Astrocyte (in vitro differentiated cells and primary cell): ENCODE measurements around the gene KCNA2. TPM values are rescaled to one million over a fixed set of nuclear protein-coding genes. Genes with fewer than 3 reads are reported as not detected.

ENCODE experiments used
- DNase-seq: peaks from one replicate; pipeline ENCODE4 v3.0.0-alpha.2; 2010; ENCODE audit warnings: low read depth
- FAIRE-seq: peaks from 2 replicates; lab custom pipeline; 2011; peaks lifted over from hg19 to GRCh38; lab: Jason Lieb, UNC
- H2AFZ ChIP-seq: 2 replicates; pipeline ENCODE4 v1.6.0; 2012; ENCODE audit warnings: low read depth, low read length, inconsistent platforms
- H3K27ac ChIP-seq: 2 replicates; pipeline ENCODE4 v1.5.1; 2011; ENCODE audit warnings: low read depth, low read length, inconsistent platforms
- H3K27me3 ChIP-seq: 2 replicates; pipeline ENCODE4 v1.6.0; 2011; ENCODE audit warnings: low read length, inconsistent platforms; ENCODE audit not compliant: insufficient read depth
- H3K36me3 ChIP-seq: 2 replicates; pipeline ENCODE4 v1.5.1; 2011; ENCODE audit warnings: low read length, inconsistent platforms; ENCODE audit not compliant: insufficient read depth
- H3K4me1 ChIP-seq: 2 replicates; pipeline ENCODE4 v1.5.1; 2011; ENCODE audit warnings: low read length, inconsistent platforms; ENCODE audit not compliant: insufficient read depth
- H3K4me2 ChIP-seq: 2 replicates; pipeline ENCODE4 v1.6.0; 2012; ENCODE audit warnings: low read length, inconsistent platforms
- H3K4me3 ChIP-seq: 2 replicates; pipeline ENCODE4 v1.5.1; 2011; ENCODE audit warnings: low read depth, mild to moderate bottlenecking, low read length, inconsistent platforms; ENCODE audit not compliant: insufficient read depth
- H3K79me2 ChIP-seq: 2 replicates; pipeline ENCODE4 v1.6.0; 2012; ENCODE audit warnings: mild to moderate bottlenecking, low read length, inconsistent platforms; ENCODE audit not compliant: insufficient read depth
- H3K9ac ChIP-seq: 2 replicates; pipeline ENCODE4 v1.6.0; 2012; ENCODE audit warnings: mild to moderate bottlenecking, low read length, inconsistent platforms
- H3K9me3 ChIP-seq: 2 replicates; pipeline ENCODE4 v1.5.1; 2012; ENCODE audit warnings: low read depth, mild to moderate bottlenecking, low read length, inconsistent platforms; ENCODE audit not compliant: insufficient read depth
- H4K20me1 ChIP-seq: 2 replicates; pipeline ENCODE4 v1.6.0; 2012; ENCODE audit warnings: low read length, inconsistent platforms; ENCODE audit not compliant: insufficient read depth
- H3K27ac Mint-ChIP-seq: one replicate; pipeline ENCODE4 v1.8.0; 2021; ENCODE audit warnings: mild to moderate bottlenecking, mixed read lengths; ENCODE audit not compliant: unreplicated experiment
- H3K27me3 Mint-ChIP-seq: one replicate; pipeline ENCODE4 v1.8.0; 2021; ENCODE audit warnings: low read depth, mixed read lengths; ENCODE audit not compliant: unreplicated experiment
- H3K36me3 Mint-ChIP-seq: one replicate; pipeline ENCODE4 v1.8.0; 2021; ENCODE audit warnings: low read depth, mixed read lengths; ENCODE audit not compliant: unreplicated experiment
- H3K4me1 Mint-ChIP-seq: one replicate; pipeline ENCODE4 v1.8.0; 2021; ENCODE audit warnings: low read depth, mixed read lengths; ENCODE audit not compliant: unreplicated experiment
- H3K4me3 Mint-ChIP-seq: one replicate; pipeline ENCODE4 v1.8.0; 2021; ENCODE audit warnings: mild to moderate bottlenecking, moderate library complexity, mixed read lengths; ENCODE audit not compliant: unreplicated experiment
- H3K9me3 Mint-ChIP-seq: one replicate; pipeline ENCODE4 v1.8.0; 2021; ENCODE audit warnings: mild to moderate bottlenecking, mixed read lengths; ENCODE audit not compliant: unreplicated experiment
- EZH2 ChIP-seq: IDR thresholded peaks from 2 replicates; pipeline ENCODE4 v1.6.1; 2012; ENCODE audit warnings: mild to moderate bottlenecking, low read length, inconsistent platforms; ENCODE audit not compliant: insufficient read depth
- total RNA-seq: library from RNA; stranded (reverse); gene quantifications from 2 replicates; pipeline ENCODE4 v1.2.1, GENCODE V29; 2021
- TF ChIP-seq, protein P1 (sequence below): IDR thresholded peaks from 2 replicates; pipeline ENCODE4 v1.5.1; 2011; ENCODE audit warnings: low read depth, mild to moderate bottlenecking, inconsistent platforms, low read length, moderate library complexity; ENCODE audit not compliant: insufficient read depth

Gene KCNA2
- total RNA-seq, 1 donor from 2014 or later: 0.57 TPM

DNA sequence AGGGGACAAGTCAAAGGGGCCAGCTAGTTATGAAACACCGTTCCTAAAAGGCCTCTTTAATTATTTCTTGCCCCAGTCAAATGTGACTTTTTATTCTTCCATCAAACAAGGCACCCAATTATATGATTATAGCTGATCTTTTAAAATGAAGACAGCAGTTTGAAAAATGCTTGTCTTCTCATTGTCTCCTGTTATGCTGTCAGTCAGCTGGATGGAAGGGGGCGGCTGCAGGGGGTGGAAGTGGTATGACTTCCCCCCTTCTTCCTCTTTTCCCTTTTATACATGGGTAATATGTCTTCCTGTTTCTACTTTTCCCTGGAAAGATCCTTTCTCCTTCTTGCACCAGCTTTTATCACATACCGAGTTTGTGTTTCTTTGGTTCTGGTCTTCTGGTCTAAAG, 61.4 kb downstream of the KCNA2 start:
- H3K27me3 ChIP-seq: no peaks in the 10 kb centered on the region
- H3K4me3 ChIP-seq: no peak overlapping the region
- DNase-seq: no peak
- no peaks in the 10 kb centered on the region for H3K79me2 ChIP-seq
- H2AFZ ChIP-seq: no peak overlapping the region
- H4K20me1 ChIP-seq: no peaks in the 10 kb centered on the region
- no peaks in the 10 kb centered on the region for H3K9me3 ChIP-seq
- no peak overlapping the region for H3K4me2 ChIP-seq
- no peaks in the 10 kb centered on the region for H3K9me3 Mint-ChIP-seq
- no peak overlapping the region for H3K4me3 Mint-ChIP-seq
- no peaks in the 10 kb centered on the region for H3K36me3 ChIP-seq
- no peaks in the 10 kb centered on the region for H3K36me3 Mint-ChIP-seq
- no peak overlapping the region for H3K27ac Mint-ChIP-seq
- no peak overlapping the region for H3K9ac ChIP-seq
- H3K27ac ChIP-seq: no peak overlapping the region
- H3K27me3 Mint-ChIP-seq: peaks cover 51% of the 10 kb centered on the region
- no peak for FAIRE-seq
- no peaks in the 10 kb centered on the region for H3K4me1 Mint-ChIP-seq
- TF ChIP-seq, protein P1, sequence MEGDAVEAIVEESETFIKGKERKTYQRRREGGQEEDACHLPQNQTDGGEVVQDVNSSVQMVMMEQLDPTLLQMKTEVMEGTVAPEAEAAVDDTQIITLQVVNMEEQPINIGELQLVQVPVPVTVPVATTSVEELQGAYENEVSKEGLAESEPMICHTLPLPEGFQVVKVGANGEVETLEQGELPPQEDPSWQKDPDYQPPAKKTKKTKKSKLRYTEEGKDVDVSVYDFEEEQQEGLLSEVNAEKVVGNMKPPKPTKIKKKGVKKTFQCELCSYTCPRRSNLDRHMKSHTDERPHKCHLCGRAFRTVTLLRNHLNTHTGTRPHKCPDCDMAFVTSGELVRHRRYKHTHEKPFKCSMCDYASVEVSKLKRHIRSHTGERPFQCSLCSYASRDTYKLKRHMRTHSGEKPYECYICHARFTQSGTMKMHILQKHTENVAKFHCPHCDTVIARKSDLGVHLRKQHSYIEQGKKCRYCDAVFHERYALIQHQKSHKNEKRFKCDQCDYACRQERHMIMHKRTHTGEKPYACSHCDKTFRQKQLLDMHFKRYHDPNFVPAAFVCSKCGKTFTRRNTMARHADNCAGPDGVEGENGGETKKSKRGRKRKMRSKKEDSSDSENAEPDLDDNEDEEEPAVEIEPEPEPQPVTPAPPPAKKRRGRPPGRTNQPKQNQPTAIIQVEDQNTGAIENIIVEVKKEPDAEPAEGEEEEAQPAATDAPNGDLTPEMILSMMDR: no peak
- TF ChIP-seq EZH2: no peak
- no peaks in the 10 kb centered on the region for H3K4me1 ChIP-seq

Other genes with a start within 250 kb of the KCNA2 start
- 14.1 and 14.8 TPM in 2 replicates for gene SLC16A4, start 215.3 kb downstream of the KCNA2 start, total RNA-seq
- 113 and 126 TPM in 2 replicates for gene LAMTOR5, start 198.7 kb downstream of the KCNA2 start, total RNA-seq
- not detected in 2 replicates for gene PROK1, start 155.2 kb downstream of the KCNA2 start, total RNA-seq
- gene KCNA10, start 87.2 kb downstream of the KCNA2 start, total RNA-seq: not detected in 2 replicates
- gene KCNA3, start 68.6 kb upstream of the KCNA2 start, total RNA-seq: 0.09 TPM in 1 of 2 replicates, not detected in the other